EH (cell line): ENCODE data around the gene SPRN.
"Not testable (repeated sequence)": the region's sequence is repeated elsewhere in the genome, so short reads cannot be mapped to it uniquely, and the experiment has no call there.

Experiments
- DNase-seq: peaks from one replicate; pipeline ENCODE4 v3.0.0-alpha.2; 2015; ENCODE audit warnings: low read depth

Gene SPRN

GRCh38 chr10:133456041-133456951 lies 31.9 kb upstream of the SPRN start:
- DNase-seq = no peak

GRCh38 chr10:133455611-133456031 lies 31.2 kb upstream of the SPRN start:
- no peak for DNase-seq

- no peak for DNase-seq
These were observed 30.8 kb upstream of the SPRN start for GRCh38 chr10:133455196-133455595.

- no peak for DNase-seq
These were observed 29.9 kb upstream of the SPRN start for GRCh38 chr10:133454204-133454893.

- DNase-seq = no peak
These were observed 29.2 kb upstream of the SPRN start, which contains the start of gene SCART1 for GRCh38 chr10:133453516-133454203. Gene SCART1, plus strand, starts transcription at chr10:133453945. Its CDS starts 53 bp downstream, at chr10:133453998.

GRCh38 chr10:133452453-133452852 lies 28.0 kb upstream of the SPRN start:
- no peak for DNase-seq

- no peak for DNase-seq
These were observed 26.9 kb upstream of the SPRN start for GRCh38 chr10:133451346-133451745.

- no peak for DNase-seq
These were observed 23.7 kb upstream of the SPRN start for GRCh38 chr10:133448120-133448519.

- DNase-seq = no peak
These were observed 22.6 kb upstream of the SPRN start for GRCh38 chr10:133446979-133447378.

GRCh38 chr10:133445751-133446708 lies 21.6 kb upstream of the SPRN start:
- DNase-seq = no peak

GRCh38 chr10:133445268-133445732 lies 20.9 kb upstream of the SPRN start:
- DNase-seq = no peak

GRCh38 chr10:133444342-133445267 lies 20.2 kb upstream of the SPRN start:
- DNase-seq = no peak

GRCh38 chr10:133442967-133443924 lies 18.8 kb upstream of the SPRN start:
- DNase-seq = no peak

- no peak for DNase-seq
These were observed 18.0 kb upstream of the SPRN start for GRCh38 chr10:133442191-133442966.

GRCh38 chr10:133441780-133442179 lies 17.4 kb upstream of the SPRN start:
- DNase-seq = no peak

- DNase-seq = not testable (repeated sequence)
These were observed 16.9 kb upstream of the SPRN start for GRCh38 chr10:133441356-133441755.

- no peak for DNase-seq
These were observed 16.3 kb upstream of the SPRN start for GRCh38 chr10:133440633-133441285.
